Hepatocyte (in vitro differentiated cells): ENCODE measurements around the gene HSPB6.

Experiments used
- CTCF ChIP-seq: fragments of 200-600 bp; sonication (generic); IDR thresholded peaks from 2 replicates; pipeline ENCODE4 v1.5.1; 2016; ENCODE audit warnings: antibody characterized with exemption, mild to moderate bottlenecking; ENCODE audit not compliant: poor library complexity
- EZH2 ChIP-seq: fragments of 200-600 bp; sonication (generic); IDR thresholded peaks from 2 replicates; pipeline ENCODE4 v1.6.1; 2016; ENCODE audit warnings: antibody characterized with exemption, mild to moderate bottlenecking, borderline replicate concordance
- EZH2phosphoT487 ChIP-seq: fragments of 200-600 bp; sonication (generic); IDR thresholded peaks from one replicate; pipeline ENCODE4 v1.6.1; 2018; ENCODE audit warnings: antibody characterized with exemption, mild to moderate bottlenecking, low read depth, moderate library complexity; ENCODE audit not compliant: unreplicated experiment, severe bottlenecking

- TF ChIP-seq CTCF (no peak), EZH2 (no peak), EZH2phosphoT487 (no peak)
Observed at GRCh38 chr19:35742121-35742724, 14.6 kb downstream of the HSPB6 start, which contains the start of gene IGFLR1.
